DMS 273 treated with DMSO at 0.1 percent for 48 hours (cell line): ENCODE results near the gene MYORG.

ENCODE experiments used
- DNase-seq: peaks from one replicate; lab custom pipeline; 2025; lab: John Stamatoyannopoulos, UW

The MYORG gene

GRCh38 chr9:34332076-34332964 is 44.4 kb downstream of the MYORG start:
- peak; percentile 25 for DNase-seq

DNA sequence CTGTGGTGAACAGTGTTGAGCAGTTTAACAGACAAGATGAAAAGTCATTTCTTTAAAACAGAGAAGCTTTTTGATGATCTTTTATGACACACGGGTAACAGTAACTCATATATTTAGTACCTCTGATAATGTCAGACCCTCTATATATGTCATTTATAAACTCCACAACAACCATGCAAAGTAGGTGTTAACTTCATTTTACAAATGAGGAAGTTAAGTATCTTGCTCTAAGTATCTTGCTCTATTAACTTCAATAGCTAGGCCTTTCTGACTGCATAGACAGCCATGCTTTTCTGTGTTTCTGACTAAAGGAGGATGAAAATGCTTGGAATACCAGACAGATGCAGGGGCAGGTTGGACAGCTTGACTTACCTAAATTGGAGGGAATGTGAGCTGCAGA is 45.5 kb downstream of the MYORG start:
- no peak for DNase-seq

DNA sequence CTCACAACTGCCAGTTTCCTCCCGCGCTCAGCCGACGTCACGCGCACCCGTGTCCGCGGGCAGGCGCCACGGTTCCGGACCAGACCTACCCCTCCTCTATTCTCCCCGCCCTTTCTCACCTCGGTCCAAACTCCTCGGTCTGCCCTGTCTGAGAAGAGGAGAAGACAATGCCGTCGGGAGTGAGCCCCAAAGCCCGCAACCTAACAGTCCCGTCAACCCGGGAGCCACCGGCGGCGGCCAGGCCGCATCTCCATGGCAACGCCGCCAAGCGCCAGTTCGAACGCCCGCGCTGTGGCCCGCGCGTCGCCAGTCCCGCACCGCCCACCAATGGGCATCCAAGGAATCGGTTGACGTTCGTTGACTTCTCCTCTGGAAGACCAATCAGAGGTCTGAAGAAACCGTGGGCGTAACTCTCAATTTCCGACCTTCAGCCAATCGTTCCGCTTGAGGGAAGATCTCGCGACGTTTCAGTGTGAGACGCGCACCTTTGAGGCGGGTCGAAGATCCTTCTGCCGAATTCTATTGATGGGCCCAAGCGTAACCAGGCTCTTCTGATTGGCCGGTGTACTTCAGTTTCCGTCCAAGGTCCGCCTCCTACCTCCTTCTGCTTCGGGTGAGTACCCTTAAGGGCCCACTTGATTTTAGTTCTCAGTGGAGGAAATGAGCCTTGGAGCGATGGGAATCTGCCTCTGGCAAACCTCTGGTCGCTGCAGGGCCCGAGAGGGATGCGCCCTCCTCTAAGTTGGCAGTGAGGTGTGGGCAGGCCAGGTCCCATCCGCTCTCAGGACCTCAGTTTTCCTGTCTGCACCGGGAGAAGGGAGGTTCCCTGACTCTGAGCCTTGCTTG is 47.5 kb downstream of the MYORG start, which contains the start of the genes KIF24 and NUDT2:
Gene KIF24, minus strand, starts transcription at position 282 of the 846 bp plus-strand sequence. CDS start 17,922 bp downstream, outside the sequence.
Gene NUDT2, plus strand, starts transcription at position 583 of the 846 bp plus-strand sequence. CDS start 9,471 bp downstream, outside the sequence.
- DNase-seq = peak; percentile 100

DNA sequence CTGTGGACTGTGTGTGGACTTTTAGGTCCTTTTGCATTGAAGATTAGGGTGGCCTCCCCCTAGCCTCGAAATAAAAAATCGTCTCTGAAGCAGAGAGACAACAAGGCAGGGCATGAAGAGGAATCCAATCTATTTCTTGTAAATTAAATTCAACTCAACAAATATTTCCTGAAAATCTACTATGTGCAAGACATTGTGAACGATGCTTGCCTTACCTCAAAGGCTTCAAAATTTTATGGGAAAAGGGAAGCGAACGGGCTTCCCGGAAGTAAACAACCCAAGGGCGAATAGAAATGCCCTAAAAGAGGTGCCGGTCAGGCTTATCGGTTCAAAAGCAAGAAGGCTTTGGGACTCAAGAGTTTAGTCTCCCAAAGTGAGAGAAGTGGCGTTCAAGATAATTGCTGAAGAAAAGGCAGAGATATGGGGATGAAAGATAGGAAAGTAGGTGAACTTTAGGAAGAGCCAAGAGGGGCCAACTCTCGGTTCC is 48.2 kb downstream of the MYORG start:
- DNase-seq = no peak

- no peak for DNase-seq
Measured at GRCh38 chr9:34326690-34327089, 50.0 kb downstream of the MYORG start.

DNA sequence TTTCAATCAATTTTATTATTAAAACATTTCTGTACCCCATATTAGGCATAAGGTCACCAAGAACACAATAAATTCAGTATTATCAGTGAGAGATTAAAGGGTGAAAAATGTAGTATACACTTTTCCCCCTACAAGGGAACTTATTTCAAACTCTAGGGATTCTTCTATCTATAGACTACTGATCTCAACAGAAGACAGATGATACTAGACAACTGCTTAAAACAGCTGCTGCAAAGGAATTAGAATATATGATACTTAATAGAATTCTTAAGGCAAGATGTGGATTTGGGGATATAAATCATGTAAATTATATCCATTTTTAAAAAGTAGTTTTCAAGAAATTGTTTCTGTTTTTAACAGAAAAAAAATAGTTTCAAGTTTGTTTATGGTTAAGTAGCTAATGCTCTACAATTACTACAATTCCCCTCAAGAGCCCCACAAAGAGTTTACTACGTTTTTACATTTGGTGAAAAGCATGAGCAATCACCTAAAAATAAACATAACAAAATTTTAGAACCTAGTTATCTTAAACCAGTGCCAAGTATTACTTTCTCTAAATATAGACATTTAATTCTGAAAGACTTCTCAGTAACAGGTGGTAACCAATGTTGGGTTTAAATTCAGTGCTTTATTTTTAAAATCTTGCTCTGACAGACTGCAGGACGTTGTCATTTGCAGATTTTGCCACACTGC is 53.7 kb downstream of the MYORG start:
- DNase-seq = no peak

- DNase-seq = no peak
Measured at GRCh38 chr9:34321451-34321850, 55.2 kb downstream of the MYORG start.

GRCh38 chr9:34318163-34318790 is 58.4 kb downstream of the MYORG start:
- no peak for DNase-seq

- DNase-seq = no peak
Measured at GRCh38 chr9:34317436-34317835, 59.3 kb downstream of the MYORG start.
